B cell (primary cell): ENCODE results near the gene PPP2R2C. TPM values are rescaled to one million over a fixed set of nuclear protein-coding genes. Genes with fewer than 3 reads are reported as not detected.

ENCODE experiments used
- ATAC-seq: fragments of 200-7000 bp; cut with Tn5 transposase; one replicate; pipeline ENCODE4 v1.10.0; 2021; ENCODE audit warnings: low read depth, mild to moderate bottlenecking, moderate number of reproducible peaks, moderate library complexity
- CTCF ChIA-PET: fragments of 350-600 bp; sonication (Branson Sonifier 250); formaldehyde crosslinking; loops from one replicate; lab custom pipeline; 2021; ENCODE audit warnings: antibody characterized with exemption, inconsistent platforms; lab: Charles Lee
- POLR2A ChIA-PET: fragments of 350-600 bp; sonication (Branson Sonifier 250); formaldehyde crosslinking; loops from one replicate; lab custom pipeline; 2021; ENCODE audit warnings: antibody characterized with exemption; lab: Charles Lee
- DNase-seq: peaks from one replicate; pipeline ENCODE4 v3.0.0; 2013
- H2AFZ ChIP-seq: 2 replicates; pipeline ENCODE4 v1.6.1; 2012; ENCODE audit warnings: mild to moderate bottlenecking, low read depth, low read length; ENCODE audit not compliant: insufficient read depth, poor library complexity, severe bottlenecking
- H3K27ac ChIP-seq, 2 donors: 1 replicate in 1 of 2; 2 replicates in 1 of 2; pipeline ENCODE4 v1.5.1; 2012 to 2013; ENCODE audit warnings: low read length in 2 of 2, mild to moderate bottlenecking in 2 of 2, moderate library complexity in 1 of 2
- H3K27me3 ChIP-seq, 4 experiments: fragments of 200-600 bp in 1 of 4; sonication (generic) in 1 of 4; replicated peaks in 1 of 4; 1 replicate in 2 of 4; 2 replicates in 2 of 4; pipeline versions ENCODE4 v1.6.1 to v1.7.0; 2013 to 2016; ENCODE audit warnings: low read length in 3 of 4, mild to moderate bottlenecking in 2 of 4, mixed read lengths in 1 of 4, moderate library complexity in 1 of 4; ENCODE audit not compliant: insufficient read depth in 4 of 4, control insufficient read depth in 3 of 4; ENCODE audit errors: control extremely low read depth in 1 of 4
- H3K36me3 ChIP-seq, 2 experiments: replicated peaks in 1 of 2; 1 replicate in 1 of 2; 2 replicates in 1 of 2; pipeline versions ENCODE4 v1.6.1 to v1.7.1; 2013; ENCODE audit warnings: low read length in 1 of 2; ENCODE audit not compliant: insufficient read depth in 2 of 2, control insufficient read depth in 1 of 2; ENCODE audit errors: control extremely low read depth in 1 of 2, extremely low read depth in 1 of 2
- H3K4me1 ChIP-seq, 2 donors: fragments of 200-600 bp in 1 of 2; sonication (generic) in 1 of 2; 1 replicate in 1 of 2; 2 replicates in 1 of 2; pipeline versions ENCODE4 v1.5.1 to v1.6.1; 2013 to 2017; ENCODE audit warnings: low read length in 2 of 2; ENCODE audit not compliant: control insufficient read depth in 2 of 2, insufficient read depth in 2 of 2
- H3K4me2 ChIP-seq: replicated peaks from 2 replicates; pipeline ENCODE3; 2012; ENCODE audit warnings: mild to moderate bottlenecking, low read depth, low read length; ENCODE audit not compliant: poor library complexity, severe bottlenecking
- H3K4me3 ChIP-seq, 5 experiments: fragments of 200-600 bp in 1 of 5; sonication (generic) in 1 of 5; 1 replicate in 3 of 5; 2 replicates in 2 of 5; pipeline versions ENCODE4 v1.5.1 to v1.7.0; 2011 to 2016; ENCODE audit warnings: low read length in 4 of 5, mild to moderate bottlenecking in 4 of 5, low read depth in 2 of 5, control low read depth in 1 of 5, moderate library complexity in 1 of 5; ENCODE audit not compliant: insufficient read depth in 1 of 5; ENCODE audit errors: control extremely low read depth in 1 of 5, extremely low read depth in 1 of 5
- H3K79me2 ChIP-seq: fragments of 200-600 bp; sonication (generic); one replicate; pipeline ENCODE4 v1.6.0; 2016; ENCODE audit warnings: low read length; ENCODE audit not compliant: control insufficient read depth, insufficient read depth
- H3K9ac ChIP-seq: fragments of 200-600 bp; sonication (generic); 2 replicates; pipeline ENCODE4 v1.6.1; 2017; ENCODE audit warnings: mild to moderate bottlenecking, low read length, moderate library complexity
- H3K9me3 ChIP-seq, 3 donors: one replicate each; pipeline versions ENCODE4 v1.6.1 to v1.7.1; 2013; ENCODE audit warnings: low read length in 2 of 3; ENCODE audit not compliant: control insufficient read depth in 2 of 3, insufficient read depth in 1 of 3; ENCODE audit errors: control extremely low read depth in 1 of 3
- H4K20me1 ChIP-seq: 2 replicates; pipeline ENCODE4 v1.6.0; 2012; ENCODE audit warnings: mild to moderate bottlenecking, low read length; ENCODE audit not compliant: insufficient read depth, control insufficient read depth, poor library complexity, severe bottlenecking
- H3K27ac Mint-ChIP-seq: one replicate; pipeline ENCODE4 v1.8.0; 2021; ENCODE audit warnings: mixed read lengths
- H3K27me3 Mint-ChIP-seq: one replicate; pipeline ENCODE4 v1.8.0; 2021; ENCODE audit warnings: mixed read lengths
- H3K4me1 Mint-ChIP-seq: one replicate; pipeline ENCODE4 v1.8.0; 2021; ENCODE audit warnings: mixed read lengths
- H3K4me3 Mint-ChIP-seq: one replicate; pipeline ENCODE4 v1.8.0; 2021; ENCODE audit warnings: mixed read lengths
- H3K9me3 Mint-ChIP-seq: one replicate; pipeline ENCODE4 v1.8.0; 2022; ENCODE audit warnings: mixed read lengths; ENCODE audit not compliant: insufficient read depth
- EZH2 ChIP-seq: IDR thresholded peaks from 2 replicates; pipeline ENCODE4 v1.6.1; 2012; ENCODE audit warnings: borderline replicate concordance, low read depth, mild to moderate bottlenecking, moderate library complexity, low read length; ENCODE audit not compliant: insufficient read depth, poor library complexity, severe bottlenecking
- WGBS: methylation state at CpG from one replicate; pipeline ENCODE4 v1.1.5; 2013; ENCODE audit warnings: missing lambda C conversion rate; ENCODE audit not compliant: insufficient coverage; 5-methylcytosine and 5-hydroxymethylcytosine counted together
- intact Hi-C: fragments of 100-400 bp; cut with micrococcal nuclease; formaldehyde crosslinking; loops from one replicate; pipeline ENCODE4 v1.10.0; 2022
- polyA plus RNA-seq: library from polyadenylated mRNA; depleted of rRNA; stranded (reverse); fragments of >200 nt; gene quantifications from 2 replicates; pipeline ENCODE4 v1.2.3, GENCODE V29; 2012
- total RNA-seq, 2 donors: library from RNA; stranded (reverse); fragments of 120-200 nt in 1 of 2; gene quantifications; 1 replicate in 1 of 2; 2 replicates in 1 of 2; pipeline versions ENCODE4 v1.2.3 to v1.2.4, GENCODE V29; 2013 to 2022
- TF ChIP-seq, protein P1 (sequence below): fragments of 200-600 bp; IDR thresholded peaks from one replicate; pipeline ENCODE4 v1.8.0; 2022; ENCODE audit warnings: antibody characterized with exemption, mild to moderate bottlenecking

PPP2R2C gene
- total and polyA plus RNA-seq, 2 donors (not counting 1 experiment from before 2014, with no cell fraction given): not detected

DNA sequence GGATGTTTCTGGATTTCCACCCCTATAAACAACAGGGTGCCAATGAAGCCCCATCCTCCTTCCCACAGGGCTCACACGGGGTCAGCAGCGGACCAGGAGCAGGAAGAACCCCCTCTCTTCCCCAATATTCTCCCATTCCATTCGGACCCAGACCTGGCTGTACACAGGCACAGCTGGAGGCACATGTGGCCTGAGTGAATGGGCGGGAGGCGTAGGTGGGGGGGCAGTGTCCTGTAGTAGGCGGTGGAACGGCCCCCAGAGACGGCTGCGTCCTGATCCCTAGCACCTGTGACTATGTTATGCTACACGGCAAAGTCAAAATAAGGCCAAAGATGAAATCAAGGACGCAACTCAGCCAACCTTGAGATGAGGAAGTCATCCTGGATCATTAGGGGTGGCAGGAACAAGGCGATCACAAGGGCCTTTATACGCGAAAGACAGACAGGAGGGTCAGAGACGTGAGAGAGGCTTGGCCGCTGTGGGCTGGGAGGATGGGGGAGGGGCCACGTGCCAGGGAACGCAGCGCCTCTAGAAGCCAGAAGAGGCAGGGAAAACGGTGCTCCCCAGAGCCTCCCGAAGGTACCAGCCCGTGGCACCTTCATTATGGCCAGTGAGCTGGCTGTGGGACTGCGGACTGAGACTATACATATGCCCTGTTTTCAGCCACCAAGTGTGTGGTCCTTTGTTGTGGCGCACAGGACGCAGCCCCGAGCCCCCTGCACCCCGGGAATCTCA, 127.2 kb downstream of the PPP2R2C start:
- DNase-seq: no peak
- no peak for TF ChIP-seq EZH2
- TF ChIP-seq, protein P1, sequence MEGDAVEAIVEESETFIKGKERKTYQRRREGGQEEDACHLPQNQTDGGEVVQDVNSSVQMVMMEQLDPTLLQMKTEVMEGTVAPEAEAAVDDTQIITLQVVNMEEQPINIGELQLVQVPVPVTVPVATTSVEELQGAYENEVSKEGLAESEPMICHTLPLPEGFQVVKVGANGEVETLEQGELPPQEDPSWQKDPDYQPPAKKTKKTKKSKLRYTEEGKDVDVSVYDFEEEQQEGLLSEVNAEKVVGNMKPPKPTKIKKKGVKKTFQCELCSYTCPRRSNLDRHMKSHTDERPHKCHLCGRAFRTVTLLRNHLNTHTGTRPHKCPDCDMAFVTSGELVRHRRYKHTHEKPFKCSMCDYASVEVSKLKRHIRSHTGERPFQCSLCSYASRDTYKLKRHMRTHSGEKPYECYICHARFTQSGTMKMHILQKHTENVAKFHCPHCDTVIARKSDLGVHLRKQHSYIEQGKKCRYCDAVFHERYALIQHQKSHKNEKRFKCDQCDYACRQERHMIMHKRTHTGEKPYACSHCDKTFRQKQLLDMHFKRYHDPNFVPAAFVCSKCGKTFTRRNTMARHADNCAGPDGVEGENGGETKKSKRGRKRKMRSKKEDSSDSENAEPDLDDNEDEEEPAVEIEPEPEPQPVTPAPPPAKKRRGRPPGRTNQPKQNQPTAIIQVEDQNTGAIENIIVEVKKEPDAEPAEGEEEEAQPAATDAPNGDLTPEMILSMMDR: no peak
- Histone ChIP-seq H3K9me3 (peaks cover 0 to 16% (median 0%) of the 10 kb centered on the region in 3 donors), H3K79me2 (no peaks in the 10 kb centered on the region), H3K27me3 (peaks cover 0 to 4% (median 0%) of the 10 kb centered on the region in 4 experiments), H2AFZ (no peak overlapping the region), H3K4me2 (no peak overlapping the region), H3K36me3 (no peaks in the 10 kb centered on the region), H3K4me3 (no peak overlapping the region), H3K9ac (no peak overlapping the region), H3K4me1 (no peaks in the 10 kb centered on the region), H4K20me1 (no peaks in the 10 kb centered on the region), H3K27ac (no peak overlapping the region)
- Mint-ChIP-seq H3K4me1 (no peaks in the 10 kb centered on the region), H3K4me3 (no peak overlapping the region), H3K27me3 (peaks cover 16% of the 10 kb centered on the region), H3K27ac (no peak overlapping the region), H3K9me3 (no peaks in the 10 kb centered on the region)
- no peak for ATAC-seq
- intact Hi-C loops: no loop called here
- ChIA-PET CTCF (no interaction called here), POLR2A (no interaction called here)
- 78% methylated on average over 24 of the region's 27 CpGs for WGBS

DNA sequence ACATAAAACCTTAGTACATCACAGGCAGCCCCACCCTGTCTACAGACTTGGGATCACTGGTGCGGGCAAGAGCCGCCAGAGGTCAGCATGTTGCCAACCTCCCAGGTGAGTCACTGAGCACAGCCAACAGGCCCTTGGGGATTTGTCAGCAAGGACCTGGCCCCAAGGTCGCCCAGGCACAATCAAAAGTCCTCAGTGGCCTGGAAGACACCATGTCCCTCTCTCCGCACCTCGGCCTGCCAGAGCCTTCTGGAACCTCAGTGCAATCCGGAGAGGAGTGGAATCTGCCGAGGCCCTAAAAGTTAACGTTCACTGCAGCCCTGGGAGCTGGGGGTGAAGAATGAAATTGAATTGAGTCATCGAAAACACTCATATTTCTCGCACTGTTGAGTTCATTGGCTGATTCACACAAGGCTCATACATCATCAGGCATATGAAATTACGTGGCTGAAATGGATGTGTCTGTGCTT, 128.4 kb downstream of the PPP2R2C start:
- ATAC-seq (no peak), DNase-seq (no peak)
- Histone ChIP-seq H3K4me3 (no peak overlapping the region), H3K36me3 (no peaks in the 10 kb centered on the region), H3K4me1 (no peaks in the 10 kb centered on the region), H3K27ac (no peak overlapping the region), H3K27me3 (peaks cover 0 to 8% (median 0%) of the 10 kb centered on the region in 4 experiments), H3K9me3 (peaks cover 0 to 16% (median 0%) of the 10 kb centered on the region in 3 donors), H2AFZ (no peak overlapping the region), H3K9ac (no peak overlapping the region), H3K4me2 (no peak overlapping the region), H4K20me1 (no peaks in the 10 kb centered on the region), H3K79me2 (no peaks in the 10 kb centered on the region)
- intact Hi-C loops: no loop called here
- POLR2A ChIA-PET: no interaction called here
- no peak for TF ChIP-seq EZH2
- TF ChIP-seq, protein P1: no peak
- WGBS: 77% methylated on average over 10 of the region's 11 CpGs
- H3K27ac Mint-ChIP-seq: no peak overlapping the region
- no peaks in the 10 kb centered on the region for H3K9me3 Mint-ChIP-seq
- no peaks in the 10 kb centered on the region for H3K4me1 Mint-ChIP-seq
- H3K4me3 Mint-ChIP-seq: no peak overlapping the region
- peaks cover 20% of the 10 kb centered on the region for H3K27me3 Mint-ChIP-seq
- CTCF ChIA-PET: no interaction called here
